ENCODE results near the gene EYS. TPM values are rescaled to one million over a fixed set of nuclear protein-coding genes. Genes with fewer than 3 reads are reported as not detected.

The EYS gene
- total RNA-seq, 1 experiment from 2014 or later: not detected

GRCh38 chr6:63677282-63677681 is 2029.7 kb downstream of the EYS start:
- Histone ChIP-seq H3K9ac (ENCODE audit: extremely low read depth, insufficient read length, low read length) (no peak overlapping the region), H4K20me1 (ENCODE audit: control insufficient read depth, insufficient read depth, insufficient read length) (no peaks in the 10 kb centered on the region), H4K91ac (ENCODE audit: insufficient read length, low read depth, low read length) (no peak overlapping the region), H2AK5ac (ENCODE audit: insufficient read length, low read length) (no peak overlapping the region), H3K14ac (ENCODE audit: insufficient read depth, low read length) (no peak overlapping the region), H3K79me1 (ENCODE audit: insufficient read depth, low read depth, low read length, poor library complexity, severe bottlenecking) (peaks cover 4% of the 10 kb centered on the region), H2BK20ac (ENCODE audit: low read depth, low read length, poor library complexity, severe bottlenecking) (no peak overlapping the region), H2BK5ac (ENCODE audit: insufficient read length, low read length) (no peak overlapping the region), H2AFZ (ENCODE audit: low read length) (no peak overlapping the region), H3K9me3 (ENCODE audit: control insufficient read depth, low read depth, low read length) (no peaks in the 10 kb centered on the region), H3K4me2 (ENCODE audit: insufficient read depth, insufficient read length, low read length) (no peak overlapping the region), H2BK15ac (ENCODE audit: low read depth, low read length) (no peak overlapping the region), H2BK120ac (ENCODE audit: low read depth, low read length, poor library complexity, severe bottlenecking) (no peak overlapping the region), H3K27ac (ENCODE audit: insufficient read length, low read depth, low read length) (no peak overlapping the region), H2BK12ac (ENCODE audit: insufficient read length, low read depth, low read length) (no peak overlapping the region), H4K8ac (replicated peaks; ENCODE audit: insufficient read length, low read depth, low read length) (no peak overlapping the region), H3K56ac (ENCODE audit: insufficient read length, low read depth, low read length) (no peak overlapping the region), H3K23me2 (ENCODE audit: insufficient read length, low read depth, low read length, poor library complexity, severe bottlenecking) (no peaks in the 10 kb centered on the region), H3K4me1 (ENCODE audit: insufficient read depth, low read length) (peaks cover 4% of the 10 kb centered on the region; the same call in 1 of the 2 replicates), H3K23ac (ENCODE audit: insufficient read length, low read depth, low read length) (no peak overlapping the region), H3K79me2 (ENCODE audit: insufficient read depth, low read length) (peaks cover 20% of the 10 kb centered on the region; the same call in 1 of the 2 replicates), H3K4ac (ENCODE audit: low read depth, low read length) (no peak overlapping the region), H3K18ac (ENCODE audit: insufficient read length, low read depth, low read length) (no peak overlapping the region), H3T11ph (ENCODE audit: low read length) (no peak overlapping the region), H3K27me3 (ENCODE audit: insufficient read depth, low read length) (no peaks in the 10 kb centered on the region), H4K5ac (ENCODE audit: insufficient read length, low read depth, low read length) (no peak overlapping the region)
- Mint-ChIP-seq H3K27me3 (ENCODE audit: low read depth) (no peaks in the 10 kb centered on the region), H3K4me3 (no peak overlapping the region), H3K36me3 (ENCODE audit: insufficient read depth in 1 of 3, low read depth in 3 of 3) (peaks cover 4 to 20% (median 15%) of the 10 kb centered on the region in 3 experiments; a peak in 5 of 7 replicates), H3K4me1 (peaks cover 11 to 21% of the 10 kb centered on the region in 2 experiments), H3K9me3 (no peaks in the 10 kb centered on the region), H3K27ac (no peak overlapping the region)
- TF ChIP-seq CTCF (conservative IDR thresholded peaks at IDR 0.05): no peak
- WGBS (ENCODE audit: extremely low coverage, insufficient read length, low lambda C conversion rate): no CpG with 5 or more reads among the region's 1 CpG
- no peak for DNase-seq
